DND-41 (cell line): ENCODE results near the gene PDE4D.

Experiments
- EZH2 ChIP-seq: IDR thresholded peaks from 3 replicates; pipeline ENCODE4 v1.6.1; 2012; ENCODE audit warnings: borderline replicate concordance, low read depth, mild to moderate bottlenecking, moderate library complexity, low read length, inconsistent platforms; ENCODE audit not compliant: severe bottlenecking
- TF ChIP-seq, protein P1 (sequence below): IDR thresholded peaks from 2 replicates; pipeline ENCODE4 v1.5.1; 2012; ENCODE audit warnings: borderline replicate concordance, low read length, moderate library complexity, mild to moderate bottlenecking; ENCODE audit not compliant: poor library complexity, severe bottlenecking; ENCODE audit errors: extremely low read depth

DNA sequence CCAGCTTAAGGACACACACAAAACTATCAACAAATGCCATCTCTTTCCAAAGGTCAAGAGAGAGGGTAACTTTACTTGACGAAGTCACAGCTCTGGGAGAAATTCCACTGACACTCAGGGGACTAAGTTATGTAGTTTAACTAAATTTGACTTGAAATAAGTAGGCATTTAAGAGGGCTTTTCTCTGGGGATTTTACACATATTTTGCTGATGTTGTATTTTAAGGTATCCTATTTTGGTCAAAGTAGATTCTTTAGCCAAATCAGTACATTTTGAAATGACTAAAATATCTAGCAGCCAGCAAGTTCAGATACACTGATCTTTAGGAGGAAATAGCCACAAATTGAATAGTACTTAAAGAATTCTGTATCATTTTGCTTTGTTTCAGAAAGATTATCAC lies 652.0 kb downstream of the PDE4D start:
- TF ChIP-seq EZH2 = no peak
- TF ChIP-seq, protein P1, sequence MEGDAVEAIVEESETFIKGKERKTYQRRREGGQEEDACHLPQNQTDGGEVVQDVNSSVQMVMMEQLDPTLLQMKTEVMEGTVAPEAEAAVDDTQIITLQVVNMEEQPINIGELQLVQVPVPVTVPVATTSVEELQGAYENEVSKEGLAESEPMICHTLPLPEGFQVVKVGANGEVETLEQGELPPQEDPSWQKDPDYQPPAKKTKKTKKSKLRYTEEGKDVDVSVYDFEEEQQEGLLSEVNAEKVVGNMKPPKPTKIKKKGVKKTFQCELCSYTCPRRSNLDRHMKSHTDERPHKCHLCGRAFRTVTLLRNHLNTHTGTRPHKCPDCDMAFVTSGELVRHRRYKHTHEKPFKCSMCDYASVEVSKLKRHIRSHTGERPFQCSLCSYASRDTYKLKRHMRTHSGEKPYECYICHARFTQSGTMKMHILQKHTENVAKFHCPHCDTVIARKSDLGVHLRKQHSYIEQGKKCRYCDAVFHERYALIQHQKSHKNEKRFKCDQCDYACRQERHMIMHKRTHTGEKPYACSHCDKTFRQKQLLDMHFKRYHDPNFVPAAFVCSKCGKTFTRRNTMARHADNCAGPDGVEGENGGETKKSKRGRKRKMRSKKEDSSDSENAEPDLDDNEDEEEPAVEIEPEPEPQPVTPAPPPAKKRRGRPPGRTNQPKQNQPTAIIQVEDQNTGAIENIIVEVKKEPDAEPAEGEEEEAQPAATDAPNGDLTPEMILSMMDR = no peak
